GM19324 (cell line): ENCODE data around the gene KCNK6.

Experiments used
- ATAC-seq: cut with Tn5 transposase; IDR thresholded peaks from one replicate; pipeline ENCODE4 v1.9.1; 2021; ENCODE audit warnings: mild to moderate bottlenecking, moderate library complexity; ENCODE audit not compliant: unreplicated experiment, low FRiP score

KCNK6 gene

GRCh38 chr19:38293281-38293680, 26.4 kb upstream of the KCNK6 start:
- ATAC-seq = no peak

GRCh38 chr19:38294090-38294489, 25.6 kb upstream of the KCNK6 start:
- ATAC-seq = no peak

GRCh38 chr19:38298821-38299680, 20.6 kb upstream of the KCNK6 start:
- no peak for ATAC-seq

GRCh38 chr19:38303517-38304351, 15.9 kb upstream of the KCNK6 start, which contains the start of gene C19orf33:
C19orf33 (plus strand) TSS chr19:38304251; CDS start chr19:38304262, 11 bp downstream.
- no peak for ATAC-seq

GRCh38 chr19:38304352-38304865, 15.2 kb upstream of the KCNK6 start:
- no peak for ATAC-seq

- ATAC-seq = no peak
Observed at GRCh38 chr19:38304866-38305429, 14.7 kb upstream of the KCNK6 start.

- no peak for ATAC-seq
Observed at GRCh38 chr19:38306236-38306635, 13.4 kb upstream of the KCNK6 start.

GRCh38 chr19:38307076-38307475, 12.6 kb upstream of the KCNK6 start:
- ATAC-seq = no peak

GRCh38 chr19:38307597-38307996, 12.0 kb upstream of the KCNK6 start:
- ATAC-seq = no peak

GRCh38 chr19:38308006-38308766, 11.5 kb upstream of the KCNK6 start:
- ATAC-seq = no peak

GRCh38 chr19:38308926-38309614, 10.6 kb upstream of the KCNK6 start:
- no peak for ATAC-seq

GRCh38 chr19:38309615-38310278, 9.9 kb upstream of the KCNK6 start:
- ATAC-seq = no peak

GRCh38 chr19:38310279-38310670, 9.4 kb upstream of the KCNK6 start:
- no peak for ATAC-seq

GRCh38 chr19:38310986-38311385, 8.7 kb upstream of the KCNK6 start:
- no peak for ATAC-seq

GRCh38 chr19:38315657-38316476, 3.8 kb upstream of the KCNK6 start, which contains the start of gene YIF1B:
YIF1B (minus strand) TSS chr19:38315947; CDS start chr19:38315917, 30 bp downstream.
- ATAC-seq = peak; percentile 87

GRCh38 chr19:38316477-38317067, 3.1 kb upstream of the KCNK6 start:
- peak; percentile 3 for ATAC-seq

- no peak for ATAC-seq
Observed at GRCh38 chr19:38317104-38317612, 2.5 kb upstream of the KCNK6 start.
